Type B pancreatic cell (in vitro differentiated cells): ENCODE results near the gene CCDC102B. TPM values are rescaled to one million over a fixed set of nuclear protein-coding genes. Genes with fewer than 3 reads are reported as not detected.

Experiments used
- DNase-seq: peaks from one replicate; pipeline ENCODE4 v3.0.0; 2021; ENCODE audit warnings: mixed read lengths; ENCODE audit not compliant: unreplicated experiment; ENCODE audit errors: extremely low spot score
- H3K27ac Mint-ChIP-seq: 2 replicates; pipeline ENCODE4 v1.8.0; 2021; ENCODE audit warnings: mild to moderate bottlenecking, mixed read lengths
- H3K27me3 Mint-ChIP-seq: 2 replicates; pipeline ENCODE4 v1.8.0; 2021; ENCODE audit warnings: mixed read lengths
- H3K36me3 Mint-ChIP-seq: 2 replicates; pipeline ENCODE4 v1.8.0; 2021; ENCODE audit warnings: mixed read lengths
- H3K4me1 Mint-ChIP-seq: one replicate; pipeline ENCODE4 v1.8.0; 2021; ENCODE audit warnings: mixed read lengths; ENCODE audit not compliant: unreplicated experiment
- H3K4me3 Mint-ChIP-seq: 2 replicates; pipeline ENCODE4 v1.8.0; 2021; ENCODE audit warnings: mild to moderate bottlenecking, mixed read lengths
- H3K9me3 Mint-ChIP-seq: 2 replicates; pipeline ENCODE4 v1.8.0; 2021; ENCODE audit warnings: mixed read lengths
- CTCF ChIP-seq: fragments of 200-600 bp; sonication (generic); conservative IDR thresholded peaks from 2 replicates; pipeline ENCODE4 v1.5.0; 2021; ENCODE audit warnings: antibody characterized with exemption, mild to moderate bottlenecking
- total RNA-seq: library from RNA; stranded (reverse); gene quantifications from 2 replicates; pipeline ENCODE4 v1.2.1, GENCODE V29; 2021; ENCODE audit warnings: low replicate concordance

Gene CCDC102B
- total RNA-seq, 1 donor from 2014 or later: 3.4 TPM

DNA sequence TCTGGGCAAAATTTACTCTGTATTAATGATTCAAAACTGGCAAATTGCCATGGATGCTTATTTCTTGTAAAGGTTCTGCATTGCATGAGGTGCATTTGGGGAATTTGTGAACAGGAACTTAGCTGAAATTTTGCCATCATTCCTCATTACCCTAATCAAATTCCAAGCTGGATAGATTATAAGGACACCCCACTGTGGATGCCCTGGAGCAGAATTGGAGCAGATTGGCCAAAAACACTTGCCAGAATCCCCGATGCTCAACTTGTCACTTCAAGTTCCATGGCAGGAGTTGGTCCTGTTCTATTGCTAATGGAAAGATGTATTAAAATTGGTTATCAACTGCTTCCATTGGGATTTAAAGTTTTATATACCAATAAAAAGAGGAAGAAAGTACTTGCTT, 237.9 kb downstream of the CCDC102B start:
- Mint-ChIP-seq H3K4me1 (no peaks in the 10 kb centered on the region), H3K9me3 (no peaks in the 10 kb centered on the region), H3K36me3 (no peaks in the 10 kb centered on the region), H3K27me3 (no peaks in the 10 kb centered on the region), H3K4me3 (no peak overlapping the region), H3K27ac (no peak overlapping the region)
- no peak for DNase-seq
- no peak for TF ChIP-seq CTCF

- no peak for TF ChIP-seq CTCF
- no peak overlapping the region for H3K4me3 Mint-ChIP-seq
- H3K9me3 Mint-ChIP-seq: no peaks in the 10 kb centered on the region
- H3K4me1 Mint-ChIP-seq: no peaks in the 10 kb centered on the region
- no peaks in the 10 kb centered on the region for H3K27me3 Mint-ChIP-seq
- H3K27ac Mint-ChIP-seq: no peak overlapping the region
- no peaks in the 10 kb centered on the region for H3K36me3 Mint-ChIP-seq
- DNase-seq: no peak
These were observed 246.3 kb downstream of the CCDC102B start for GRCh38 chr18:69044215-69044614.

GRCh38 chr18:69064063-69064462, 266.2 kb downstream of the CCDC102B start:
- Mint-ChIP-seq H3K9me3 (no peaks in the 10 kb centered on the region), H3K4me3 (no peak overlapping the region), H3K27me3 (no peaks in the 10 kb centered on the region), H3K36me3 (no peaks in the 10 kb centered on the region), H3K27ac (no peak overlapping the region), H3K4me1 (no peaks in the 10 kb centered on the region)
- no peak for DNase-seq
- TF ChIP-seq CTCF: no peak

- no peak for DNase-seq
- Mint-ChIP-seq H3K4me1 (no peaks in the 10 kb centered on the region), H3K27ac (no peak overlapping the region), H3K9me3 (no peaks in the 10 kb centered on the region), H3K27me3 (no peaks in the 10 kb centered on the region), H3K36me3 (no peaks in the 10 kb centered on the region), H3K4me3 (no peak overlapping the region)
- TF ChIP-seq CTCF: no peak
These were observed 269.2 kb downstream of the CCDC102B start for GRCh38 chr18:69067048-69067447.

GRCh38 chr18:69071680-69072079, 273.8 kb downstream of the CCDC102B start:
- no peak for TF ChIP-seq CTCF
- H3K9me3 Mint-ChIP-seq: no peaks in the 10 kb centered on the region
- no peak overlapping the region for H3K4me3 Mint-ChIP-seq
- no peak for DNase-seq
- H3K4me1 Mint-ChIP-seq: no peaks in the 10 kb centered on the region
- no peaks in the 10 kb centered on the region for H3K27me3 Mint-ChIP-seq
- no peak overlapping the region for H3K27ac Mint-ChIP-seq
- H3K36me3 Mint-ChIP-seq: no peaks in the 10 kb centered on the region

DNA sequence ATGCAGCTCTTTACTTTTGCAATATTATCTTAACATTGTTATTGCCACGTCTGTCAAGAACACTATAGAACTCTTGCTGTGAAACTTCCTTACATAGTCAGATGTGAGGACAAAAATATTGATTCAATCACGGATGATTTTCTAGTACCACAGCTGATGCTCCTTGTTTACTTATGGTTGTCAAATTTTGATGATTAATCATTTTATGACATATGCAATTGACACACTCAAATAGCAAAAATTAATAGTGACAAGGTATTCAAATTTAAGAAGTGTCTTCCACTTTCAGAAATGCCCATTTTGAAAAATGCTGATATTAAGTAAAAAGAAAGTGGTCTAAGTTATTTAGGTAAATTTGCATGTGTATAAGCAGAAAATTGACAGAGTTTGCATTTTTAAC, 284.0 kb downstream of the CCDC102B start:
- Mint-ChIP-seq H3K4me3 (no peak overlapping the region), H3K27ac (no peak overlapping the region), H3K36me3 (no peaks in the 10 kb centered on the region), H3K4me1 (no peaks in the 10 kb centered on the region), H3K27me3 (no peaks in the 10 kb centered on the region), H3K9me3 (peaks cover 4% of the 10 kb centered on the region)
- no peak for DNase-seq
- no peak for TF ChIP-seq CTCF
